HG03095 (cell line): ENCODE measurements around the gene SPRR2G.
"Not testable (repeated sequence)": the region's sequence is repeated elsewhere in the genome, so short reads cannot be mapped to it uniquely, and the experiment has no call there.

ENCODE experiments used
- ATAC-seq: cut with Tn5 transposase; IDR thresholded peaks from one replicate; pipeline ENCODE4 v1.9.1; 2021; ENCODE audit warnings: moderate library complexity; ENCODE audit not compliant: unreplicated experiment

Gene SPRR2G

GRCh38 chr1:153119491-153119971 is 31.2 kb downstream of the SPRR2G start:
- no peak for ATAC-seq

GRCh38 chr1:153115264-153115663 is 35.4 kb downstream of the SPRR2G start:
- not testable (repeated sequence) for ATAC-seq

- ATAC-seq, result no peak
Observed at GRCh38 chr1:153113416-153113815, 37.3 kb downstream of the SPRR2G start, which contains the start of gene SPRR2F. SPRR2F (minus strand) TSS chr1:153113516; CDS start chr1:153112733, 783 bp downstream.

- ATAC-seq, result not testable (repeated sequence)
Observed at GRCh38 chr1:153112454-153112853, 38.2 kb downstream of the SPRR2G start.

- no peak for ATAC-seq
Observed at GRCh38 chr1:153100245-153100644, 50.4 kb downstream of the SPRR2G start.
